Measurements from ENCODE around the gene ANKRD17.

- no peak for TF ChIP-seq CTCF (IDR thresholded peaks at IDR 0.05)
- TF ChIP-seq EZH2phosphoT487 (IDR thresholded peaks at IDR 0.05), result no peak
Observed at GRCh38 chr4:73251384-73251783, 7.2 kb downstream of the ANKRD17 start.

Data from neural progenitor cell (in vitro differentiated cells).